GM18868 (cell line): ENCODE data around the gene UVRAG.
"Not testable (repeated sequence)": the region's sequence is repeated elsewhere in the genome, so short reads cannot be mapped to it uniquely, and the experiment has no call there.

Experiments used
- ATAC-seq: cut with Tn5 transposase; IDR thresholded peaks from one replicate; pipeline ENCODE4 v1.9.1; 2021; ENCODE audit warnings: mild to moderate bottlenecking, moderate library complexity; ENCODE audit not compliant: unreplicated experiment

Gene UVRAG

DNA sequence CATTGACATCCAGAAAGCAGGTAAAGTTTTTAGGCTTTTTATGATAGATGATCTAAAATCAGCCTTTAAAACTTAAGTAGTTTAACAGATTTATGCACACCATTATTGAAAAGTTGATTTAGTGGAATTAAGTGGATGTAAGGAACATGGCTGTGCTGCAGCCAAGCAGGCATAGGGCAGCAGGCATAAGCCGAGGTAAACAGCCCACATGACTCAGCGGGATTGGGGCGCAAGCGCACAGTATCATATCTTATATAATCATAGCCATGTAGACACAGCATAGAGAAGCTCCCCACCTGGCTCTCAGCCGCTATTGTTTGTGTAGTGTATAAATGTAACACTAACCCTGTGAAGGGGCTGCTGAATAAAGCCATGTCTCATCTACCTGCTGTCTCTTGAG is 233.8 kb downstream of the UVRAG start:
- no peak for ATAC-seq

DNA sequence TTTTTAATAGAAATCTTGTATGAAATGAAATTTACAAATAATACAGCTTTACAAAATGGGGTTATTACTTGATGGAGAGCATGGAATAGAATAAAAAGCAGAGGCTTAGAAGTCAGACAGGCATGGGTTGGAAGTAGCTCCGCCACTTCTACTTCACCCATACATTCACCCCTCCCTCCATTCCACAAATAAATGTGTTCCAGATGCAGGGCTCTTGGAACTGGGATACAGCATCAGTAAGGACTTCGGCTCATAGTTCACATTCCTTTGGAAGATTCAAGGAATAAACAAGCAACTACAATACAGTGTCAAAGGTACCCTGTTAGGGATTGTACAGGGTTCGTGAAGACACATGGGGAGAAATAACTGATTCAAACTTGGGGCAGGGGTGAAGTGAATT is 234.5 kb downstream of the UVRAG start:
- no peak for ATAC-seq

DNA sequence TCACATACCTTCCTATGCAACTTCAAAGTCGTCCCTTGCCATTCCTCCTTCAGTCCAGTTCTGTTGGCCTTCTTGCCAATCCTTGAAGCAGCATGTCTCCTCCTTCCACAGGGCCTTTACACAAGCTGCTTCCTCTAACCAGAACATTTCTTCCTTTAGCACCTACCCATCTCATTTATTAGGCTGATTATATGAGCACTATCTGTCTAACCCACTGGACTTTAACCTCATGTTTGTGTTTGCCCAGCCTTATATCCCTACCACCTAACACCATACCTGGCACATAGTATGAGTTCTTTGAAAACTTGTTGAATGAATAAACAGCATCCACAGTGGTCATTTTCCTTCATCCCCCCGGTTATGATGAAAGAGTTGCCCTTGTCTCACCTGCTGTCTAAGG is 236.9 kb downstream of the UVRAG start:
- ATAC-seq: no peak

- ATAC-seq: no peak
Observed at GRCh38 chr11:76054330-76054729, 239.3 kb downstream of the UVRAG start.

DNA sequence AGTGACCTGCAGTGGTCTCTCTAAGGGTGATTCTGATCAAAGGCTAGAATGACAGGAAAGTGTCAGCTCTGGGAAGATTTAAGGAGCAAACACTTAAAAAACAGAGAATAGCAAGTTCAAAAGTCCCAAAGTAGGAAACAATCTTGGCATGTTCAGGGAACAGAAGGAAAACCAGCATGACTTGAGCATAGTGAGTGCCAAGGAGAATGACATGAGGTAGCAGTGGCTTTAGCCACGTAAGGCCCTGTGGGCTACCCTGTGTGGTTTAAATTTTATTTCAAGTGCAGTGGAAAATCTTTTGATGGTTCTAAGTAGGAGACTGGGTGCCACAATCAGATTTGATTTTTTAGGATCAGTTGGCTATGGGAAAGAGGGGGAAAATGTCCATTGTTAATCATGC is 241.9 kb downstream of the UVRAG start:
- no peak for ATAC-seq

GRCh38 chr11:76060475-76061036 is 245.5 kb downstream of the UVRAG start:
- ATAC-seq: not testable (repeated sequence)

- peak; percentile 100 for ATAC-seq
Observed at GRCh38 chr11:76062733-76063132, 247.7 kb downstream of the UVRAG start.

DNA sequence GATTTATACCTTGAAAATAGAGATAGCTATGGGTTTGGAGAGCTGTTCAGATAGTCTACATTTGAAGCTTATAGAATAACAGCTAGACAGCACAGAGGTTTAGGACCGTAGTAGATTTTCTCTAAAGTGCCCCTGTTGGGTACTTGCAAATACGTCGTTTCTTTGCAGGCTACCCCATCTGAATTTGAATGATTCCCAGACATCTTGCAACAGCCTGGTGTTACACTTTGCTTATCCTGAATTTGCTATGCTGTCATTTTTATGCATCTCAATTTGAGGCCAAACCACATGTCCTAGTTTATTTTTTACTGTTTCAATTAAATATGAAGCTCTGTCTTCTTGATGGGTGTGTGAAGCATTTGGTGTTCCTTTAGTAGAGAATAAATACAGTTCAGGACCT is 249.2 kb downstream of the UVRAG start:
- ATAC-seq: no peak

DNA sequence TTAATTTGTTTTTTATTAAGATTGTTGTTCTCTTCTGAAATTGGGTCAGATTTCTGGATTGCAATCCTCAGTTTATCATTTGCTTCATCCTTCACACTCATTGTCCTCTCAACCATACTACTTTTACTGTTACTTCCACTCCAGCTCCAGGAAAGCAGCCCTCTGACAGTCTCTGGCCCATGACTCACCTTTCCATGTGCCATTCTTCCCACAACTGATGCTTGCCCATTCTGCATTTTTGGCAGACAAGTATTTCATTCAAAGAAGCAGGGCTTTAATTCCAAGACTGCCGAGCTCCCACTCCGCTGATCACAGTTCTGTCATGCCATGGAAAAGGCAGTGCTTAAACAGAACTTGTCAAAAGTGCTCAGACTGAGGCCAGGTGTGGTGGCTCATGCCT is 252.1 kb downstream of the UVRAG start:
- no peak for ATAC-seq

GRCh38 chr11:76069001-76069400 is 254.0 kb downstream of the UVRAG start:
- no peak for ATAC-seq

DNA sequence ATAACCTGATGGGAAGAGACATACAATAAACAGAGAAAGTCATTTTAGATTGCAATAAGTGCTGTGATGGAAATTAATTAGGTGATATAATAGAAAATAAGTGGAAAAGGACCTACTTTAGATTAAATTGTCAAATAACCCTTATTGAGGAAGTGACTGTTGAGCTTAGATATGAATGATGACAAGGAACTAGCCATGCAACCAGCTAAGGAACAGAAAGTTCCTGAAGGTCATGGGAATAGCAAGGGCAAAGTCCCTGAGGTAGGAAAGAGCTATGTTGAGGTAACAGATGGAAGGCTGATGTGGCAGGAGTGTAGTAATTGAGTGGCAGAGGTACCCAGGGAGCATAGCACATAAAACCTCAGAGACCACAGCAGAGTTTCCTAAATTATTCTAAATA is 256.1 kb downstream of the UVRAG start:
- no peak for ATAC-seq

- no peak for ATAC-seq
Observed at GRCh38 chr11:76073724-76074123, 258.7 kb downstream of the UVRAG start.

DNA sequence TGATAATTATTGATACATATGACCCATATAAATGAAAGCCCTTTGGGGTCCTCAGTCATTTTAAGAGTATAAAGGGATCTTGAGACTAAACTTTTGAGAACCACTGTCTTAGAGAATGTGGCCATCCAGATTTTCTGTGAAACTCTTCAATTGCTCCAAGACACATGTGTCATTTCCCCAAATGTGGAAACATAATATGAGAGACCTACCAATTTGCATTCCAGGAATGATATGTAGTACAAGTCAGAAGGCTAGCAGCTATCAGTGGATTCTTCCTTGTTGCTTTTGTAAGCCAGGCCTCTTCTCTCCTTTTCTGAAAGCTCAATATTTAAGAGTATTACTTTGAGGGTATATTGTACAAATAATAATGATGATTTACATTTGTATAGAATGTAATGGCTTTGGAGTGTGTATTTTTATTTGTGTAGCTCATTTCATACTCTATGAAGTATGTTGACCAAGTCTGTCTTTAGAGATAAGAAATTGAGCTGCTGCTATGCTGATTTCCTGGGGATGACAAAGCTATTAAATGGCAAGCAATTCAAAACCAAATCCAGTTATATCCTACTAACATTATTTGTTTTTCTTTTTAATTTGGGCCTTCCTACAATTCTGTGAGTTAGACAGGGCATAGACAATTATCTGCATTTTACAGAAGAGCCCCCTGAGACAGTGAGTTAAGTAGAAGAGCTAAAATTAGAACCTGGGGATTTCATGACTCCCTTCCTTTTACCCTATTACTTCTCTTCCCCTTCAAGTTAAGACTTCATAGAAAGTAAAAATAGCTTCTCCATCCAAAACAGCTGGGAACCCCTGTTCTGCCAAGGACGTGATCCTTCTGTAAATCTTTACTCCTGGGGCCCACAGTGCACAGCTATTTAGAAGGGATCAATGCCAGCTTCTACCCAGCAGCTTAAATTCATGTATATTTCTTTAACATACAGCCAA is 259.4 kb downstream of the UVRAG start:
- no peak for ATAC-seq

DNA sequence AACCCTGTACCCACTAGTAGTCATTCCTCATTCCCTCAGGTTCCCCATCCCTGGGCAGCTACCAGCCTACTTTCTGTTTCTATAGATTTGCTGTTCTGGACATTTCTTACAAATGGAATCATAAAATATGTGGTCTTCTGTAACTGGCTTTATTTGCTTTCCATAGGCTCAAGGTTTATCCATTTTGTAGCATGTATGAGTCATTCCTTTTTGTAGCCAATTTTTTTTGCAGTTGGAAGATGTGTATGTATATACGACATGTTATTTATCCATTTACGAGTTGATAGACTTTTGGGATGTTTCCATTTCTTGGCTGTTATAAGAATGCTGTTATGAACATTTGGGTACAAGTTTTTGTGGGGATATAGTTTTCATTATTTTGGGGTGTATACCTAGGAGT is 260.7 kb downstream of the UVRAG start:
- no peak for ATAC-seq

GRCh38 chr11:76076253-76076652 is 261.2 kb downstream of the UVRAG start:
- not testable (repeated sequence) for ATAC-seq

GRCh38 chr11:76076749-76077148 is 261.7 kb downstream of the UVRAG start:
- ATAC-seq: no peak

DNA sequence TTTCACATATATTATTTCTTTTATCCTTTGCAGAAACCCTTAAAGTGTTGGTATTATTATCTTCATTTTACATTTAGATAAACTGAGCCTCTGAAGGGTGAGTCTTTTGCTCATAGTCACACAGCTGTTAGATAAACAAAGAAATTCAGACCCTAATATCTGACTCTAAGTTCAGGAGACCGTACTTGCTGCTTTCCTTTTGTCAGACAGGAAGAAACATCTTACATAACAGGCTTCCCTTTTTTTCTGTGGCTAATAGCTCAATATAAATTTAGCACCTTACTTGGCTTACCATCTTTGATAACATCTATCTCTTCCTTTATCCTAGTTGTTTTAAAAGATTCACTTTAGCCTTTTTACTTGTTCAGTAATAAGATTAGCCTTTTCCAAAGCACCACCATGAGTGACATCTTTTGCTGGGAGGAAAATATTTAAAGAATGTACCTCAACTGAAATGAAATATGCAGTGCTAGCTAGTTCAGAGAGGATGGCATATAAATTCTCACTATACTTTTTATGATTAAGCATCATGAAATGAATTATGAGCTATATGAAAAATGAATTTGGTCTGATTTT is 262.7 kb downstream of the UVRAG start:
- no peak for ATAC-seq

DNA sequence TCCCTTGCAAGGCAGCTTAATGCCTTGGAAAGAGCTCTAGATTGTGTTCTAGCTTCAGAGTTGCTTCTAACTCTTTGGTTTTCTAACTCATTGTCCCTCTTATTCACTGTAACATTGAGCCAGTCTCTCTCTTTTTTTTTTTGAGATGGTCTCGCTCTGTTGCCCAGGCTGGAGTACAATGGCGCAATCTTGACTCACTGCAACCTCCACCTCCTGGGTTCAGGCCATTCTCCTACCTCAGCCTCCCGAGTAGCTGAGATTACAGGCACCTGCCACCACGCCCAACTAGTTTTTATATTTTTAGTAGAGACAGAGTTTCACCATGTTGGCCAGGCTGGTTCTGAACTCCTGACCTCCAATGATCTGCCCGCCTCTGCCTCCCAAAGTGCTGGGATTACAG is 266.1 kb downstream of the UVRAG start:
- not testable (repeated sequence) for ATAC-seq

- no peak for ATAC-seq
Observed at GRCh38 chr11:76083563-76084451, 268.8 kb downstream of the UVRAG start.

- no peak for ATAC-seq
Observed at GRCh38 chr11:76085270-76085669, 270.3 kb downstream of the UVRAG start.
